ENCODE data around the gene ZNF362.
"Not testable (repeated sequence)": the region's sequence is repeated elsewhere in the genome, so short reads cannot be mapped to it uniquely, and the experiment has no call there.

The ZNF362 gene, protein sequence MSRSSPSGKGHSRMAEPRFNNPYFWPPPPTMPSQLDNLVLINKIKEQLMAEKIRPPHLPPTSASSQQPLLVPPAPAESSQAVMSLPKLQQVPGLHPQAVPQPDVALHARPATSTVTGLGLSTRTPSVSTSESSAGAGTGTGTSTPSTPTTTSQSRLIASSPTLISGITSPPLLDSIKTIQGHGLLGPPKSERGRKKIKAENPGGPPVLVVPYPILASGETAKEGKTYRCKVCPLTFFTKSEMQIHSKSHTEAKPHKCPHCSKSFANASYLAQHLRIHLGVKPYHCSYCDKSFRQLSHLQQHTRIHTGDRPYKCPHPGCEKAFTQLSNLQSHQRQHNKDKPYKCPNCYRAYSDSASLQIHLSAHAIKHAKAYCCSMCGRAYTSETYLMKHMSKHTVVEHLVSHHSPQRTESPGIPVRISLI

DNA sequence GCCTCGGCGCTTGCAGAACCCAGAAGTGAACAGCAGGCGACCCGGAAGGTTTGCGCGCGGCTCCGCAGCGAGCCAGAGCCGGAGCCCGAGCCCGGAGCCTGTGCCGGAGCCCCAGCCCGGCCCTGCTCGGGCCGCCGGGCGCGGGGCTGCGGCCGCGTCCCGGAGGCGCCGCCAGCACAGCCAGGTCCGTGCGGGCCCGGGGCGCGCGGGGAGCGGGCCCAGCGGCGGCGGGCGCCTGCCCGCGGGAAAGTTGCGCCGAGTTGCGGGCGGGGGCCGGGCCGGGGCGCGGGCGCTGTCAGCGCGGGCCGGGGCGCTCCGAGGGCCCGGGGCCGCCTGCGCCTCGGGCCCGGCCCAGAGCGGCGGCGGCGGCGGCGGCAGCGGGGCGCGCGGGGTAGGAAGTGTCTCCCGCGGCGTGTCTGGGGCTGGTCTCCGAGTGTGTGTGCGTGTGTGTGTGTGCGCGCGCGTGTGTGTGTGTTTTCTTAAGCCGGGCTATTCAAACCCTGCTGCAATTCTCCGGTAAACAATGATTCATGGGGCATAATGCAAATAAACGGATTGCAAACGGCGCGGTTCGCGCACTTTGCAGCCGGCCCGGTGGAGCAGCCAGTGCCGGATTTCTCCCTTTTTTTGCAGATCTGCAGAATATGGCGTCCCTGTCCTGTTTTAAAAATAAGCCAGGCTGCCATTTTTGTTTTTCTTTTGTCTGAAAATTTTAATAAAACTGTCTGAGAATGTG is at the start of gene ZNF362:
TSS of gene ZNF362 (plus strand) at position 22 of the 736 bp plus-strand sequence. CDS start 14,083 bp downstream, outside the sequence.
- DNase-seq, result peak in 34 of 56 donors; percentile 2 to 60 (median 28)

DNA sequence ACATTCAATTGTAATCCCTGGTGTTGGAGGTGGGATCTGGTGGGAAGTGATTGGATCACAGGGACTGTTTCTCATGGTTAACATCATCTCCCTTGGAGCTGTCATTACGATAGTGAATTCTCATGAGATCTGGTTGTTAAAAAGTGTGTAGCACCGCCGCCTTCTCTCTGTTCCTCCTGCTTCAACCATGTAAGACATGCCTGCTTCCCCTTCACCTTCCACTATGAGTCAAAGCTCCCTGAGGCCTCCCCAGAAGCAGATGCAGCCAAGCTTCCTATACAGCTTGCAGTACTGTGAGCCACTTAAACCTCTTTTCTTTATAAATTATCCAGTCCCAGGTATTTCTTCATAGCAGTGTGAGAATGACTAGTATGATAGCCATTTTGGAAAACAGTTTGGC is 44.3 kb upstream of the ZNF362 start:
- no peak for DNase-seq

DNA sequence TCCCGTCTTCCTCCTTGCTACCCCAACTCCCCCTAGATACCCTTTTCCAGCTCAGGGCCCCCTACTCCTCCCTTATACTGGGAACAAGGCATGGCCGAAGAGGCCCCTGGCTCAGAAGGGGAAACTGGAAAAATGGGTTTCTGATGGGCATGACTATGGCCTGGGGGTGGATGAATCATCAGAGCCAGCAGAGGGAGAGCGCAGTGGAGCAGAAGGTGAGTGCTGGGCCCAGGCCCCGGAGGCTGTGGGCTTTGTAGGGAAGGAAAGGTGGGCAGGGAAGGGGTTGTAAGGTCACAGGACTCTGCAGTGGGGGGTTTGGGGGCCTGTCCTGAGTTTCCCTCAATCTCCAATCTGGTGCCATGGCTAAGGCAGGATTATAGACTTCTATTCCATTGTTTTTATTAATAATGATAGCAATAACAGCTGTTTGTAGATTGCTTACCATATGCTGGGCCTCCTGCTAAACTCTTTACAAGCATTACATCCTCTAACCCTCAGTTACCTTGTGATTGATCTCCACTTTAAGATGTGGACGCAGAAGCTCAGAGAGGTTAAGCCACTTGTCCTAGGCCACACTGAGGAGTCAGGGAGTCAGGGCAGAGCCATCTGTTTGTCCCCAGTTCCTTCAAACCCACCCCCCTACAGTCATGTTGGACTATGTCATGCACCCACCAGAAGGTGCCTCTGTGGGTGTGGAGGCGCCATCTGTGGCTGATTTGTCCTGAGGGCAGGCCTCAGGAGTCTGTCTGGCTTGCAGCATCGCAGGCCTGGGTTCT is 36.2 kb upstream of the ZNF362 start:
- no peak for DNase-seq

DNA sequence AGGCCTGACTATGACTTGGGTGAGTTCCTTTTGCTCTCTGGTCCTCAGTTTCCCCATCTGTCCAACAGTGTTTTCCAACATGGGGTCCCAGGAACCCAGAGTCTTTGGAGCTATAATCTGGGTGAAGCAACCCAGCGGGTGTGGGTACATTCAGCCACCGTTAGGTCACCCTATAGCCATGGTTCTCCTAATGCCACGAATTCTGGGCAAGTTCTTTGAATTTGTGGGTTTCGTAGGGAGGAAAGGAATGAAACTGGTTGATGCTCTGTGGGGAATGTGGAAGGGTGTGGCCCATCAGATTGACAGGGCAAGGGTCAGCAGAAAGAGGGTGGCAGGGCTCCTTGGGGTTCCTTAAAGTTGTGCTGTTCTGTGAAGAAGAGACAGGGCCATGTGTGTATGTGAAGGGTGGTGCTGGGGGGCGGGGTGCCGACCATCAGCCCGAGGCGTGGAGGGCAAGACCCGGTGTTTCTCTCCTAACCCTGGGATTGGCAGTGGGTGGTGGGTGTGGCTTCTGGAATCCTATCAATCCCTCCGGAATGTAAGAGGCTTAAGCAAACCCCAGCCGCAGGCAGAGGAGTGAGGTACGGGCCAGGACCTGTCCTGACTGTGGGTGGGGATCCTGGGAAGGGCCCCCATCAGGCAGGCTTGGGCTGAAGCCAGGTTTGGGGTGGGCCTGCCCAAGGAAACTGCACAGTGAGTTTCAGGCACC is 35.5 kb upstream of the ZNF362 start:
- DNase-seq, result no peak

DNA sequence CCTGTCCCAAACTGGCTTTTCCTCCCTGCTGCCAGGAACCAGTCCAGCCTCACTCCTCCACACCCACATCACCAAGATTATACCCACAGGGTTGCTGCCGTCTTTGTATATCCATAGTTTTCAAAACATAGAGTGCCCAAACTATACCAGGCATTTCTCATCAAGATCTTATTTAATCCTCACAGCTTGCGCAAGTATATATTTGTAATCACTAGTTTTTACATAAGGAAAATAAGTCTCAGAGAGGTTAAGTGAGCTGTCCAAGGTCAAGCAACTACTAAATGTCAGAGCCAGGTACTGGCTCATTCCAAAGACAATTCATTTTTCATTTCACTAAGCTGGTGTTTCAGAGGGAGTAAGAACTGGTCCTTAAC is 34.9 kb upstream of the ZNF362 start:
- no peak for DNase-seq

- DNase-seq, result no peak
Observed at GRCh38 chr1:33222381-33222780, 33.9 kb upstream of the ZNF362 start.

GRCh38 chr1:33224166-33224707 is 32.1 kb upstream of the ZNF362 start:
- DNase-seq, result no peak

DNA sequence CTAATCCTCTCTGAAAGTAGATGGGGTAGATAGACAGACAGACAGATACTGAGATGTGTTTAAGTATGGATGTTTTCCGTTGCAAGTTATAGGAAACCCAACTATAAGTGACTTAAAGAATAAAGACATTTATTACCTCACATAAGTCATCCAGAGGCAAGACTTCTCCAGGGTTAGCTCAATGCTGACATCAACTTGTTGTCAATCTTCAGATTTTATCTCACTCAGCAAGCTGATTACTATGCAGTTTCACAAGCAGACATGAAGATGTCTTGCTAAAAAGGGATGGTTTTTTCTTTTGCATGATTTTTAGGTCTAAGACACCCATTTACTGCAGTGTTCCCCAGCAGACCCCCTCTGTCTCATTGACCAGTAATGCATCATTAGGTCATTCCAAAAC is 30.7 kb upstream of the ZNF362 start:
- no peak for DNase-seq

GRCh38 chr1:33228935-33229487 is 27.3 kb upstream of the ZNF362 start:
- peak in 2 of 56 donors; percentile 6 to 36 for DNase-seq

GRCh38 chr1:33231166-33231565 is 25.1 kb upstream of the ZNF362 start:
- no peak for DNase-seq

DNA sequence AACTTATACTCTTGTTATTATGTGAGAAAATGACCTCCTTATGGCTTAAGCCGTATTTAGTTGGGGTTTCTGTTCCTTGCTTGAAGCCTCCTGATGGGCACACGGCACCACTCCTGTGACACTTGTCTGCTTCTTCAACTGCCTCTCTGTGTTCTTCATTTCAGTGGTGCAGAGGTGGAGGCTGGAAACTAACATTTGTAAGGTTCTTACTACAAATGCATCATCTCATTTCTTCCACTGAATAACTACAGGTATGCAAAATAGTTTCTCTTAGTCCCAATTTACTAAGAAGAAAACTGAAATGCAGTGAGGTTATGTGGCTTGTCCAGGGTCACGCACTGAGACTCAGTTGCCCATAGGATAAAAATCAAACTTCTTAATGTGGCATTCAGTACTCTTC is 23.6 kb upstream of the ZNF362 start:
- no peak for DNase-seq

DNA sequence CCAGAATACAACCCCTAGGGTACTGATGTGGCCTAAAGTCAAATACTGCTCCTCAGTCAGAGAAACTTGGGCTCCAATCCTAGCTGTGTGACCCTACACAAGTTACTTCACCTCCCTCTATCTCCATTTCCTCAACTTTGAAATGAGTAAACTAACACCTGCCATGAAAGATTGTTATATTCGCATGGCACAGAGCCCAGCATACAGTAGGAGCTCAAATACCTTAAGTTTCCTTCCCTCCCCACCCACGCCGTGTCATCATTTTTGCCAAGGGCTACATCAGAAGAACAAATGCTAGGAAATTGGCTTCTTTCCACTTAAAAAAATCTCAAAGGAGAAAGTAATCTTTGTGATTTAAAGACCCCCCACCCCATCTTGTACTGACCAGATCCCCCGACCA is 22.2 kb upstream of the ZNF362 start:
- DNase-seq, result no peak

- no peak for DNase-seq
Observed at GRCh38 chr1:33234588-33234990, 21.7 kb upstream of the ZNF362 start.

GRCh38 chr1:33235521-33235920 is 20.8 kb upstream of the ZNF362 start:
- DNase-seq, result no peak

- DNase-seq, result no peak
Observed at GRCh38 chr1:33236498-33236897, 19.8 kb upstream of the ZNF362 start.

DNA sequence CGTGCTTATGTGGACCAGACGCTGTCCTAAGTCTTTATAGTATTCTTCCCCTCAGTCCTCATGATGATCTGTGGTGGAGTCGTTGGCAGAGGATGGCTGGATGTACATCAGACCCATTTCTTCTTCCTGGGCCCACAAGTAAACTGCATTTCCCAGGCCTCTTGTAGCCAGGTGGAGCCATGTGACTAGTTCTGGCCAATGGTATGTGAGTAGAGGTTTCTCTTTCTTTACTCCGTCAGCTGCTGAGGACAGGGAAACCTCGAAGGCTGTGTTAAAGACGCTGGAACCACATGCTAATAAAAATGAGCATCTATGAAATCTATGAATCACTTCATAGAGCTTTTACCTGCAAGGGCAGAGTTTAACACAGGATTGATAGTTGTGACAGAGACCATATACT is 18.7 kb upstream of the ZNF362 start:
- DNase-seq, result peak in 2 of 56 donors; percentile 8 to 10

GRCh38 chr1:33238194-33238724 is 18.0 kb upstream of the ZNF362 start:
- not testable (repeated sequence) for DNase-seq

DNA sequence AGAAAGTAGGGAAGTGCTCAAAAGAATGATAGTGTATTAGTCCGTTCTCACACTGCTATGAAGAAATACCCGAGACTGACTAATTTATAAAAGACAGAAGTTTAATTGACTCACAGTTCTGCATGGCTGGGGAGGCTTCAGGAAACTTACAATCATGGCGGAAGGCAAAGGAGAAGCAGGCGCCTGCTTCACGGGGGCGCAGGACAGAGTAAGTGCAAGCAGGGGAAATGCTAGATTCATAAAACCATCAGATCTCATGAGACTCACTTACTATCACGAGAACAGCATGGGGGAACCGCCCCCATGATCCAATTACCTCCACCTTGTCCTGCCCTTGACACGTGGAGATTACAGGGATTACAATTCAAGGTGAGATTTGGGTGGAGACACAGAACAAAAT is 16.9 kb upstream of the ZNF362 start:
- DNase-seq, result not testable (repeated sequence)

DNA sequence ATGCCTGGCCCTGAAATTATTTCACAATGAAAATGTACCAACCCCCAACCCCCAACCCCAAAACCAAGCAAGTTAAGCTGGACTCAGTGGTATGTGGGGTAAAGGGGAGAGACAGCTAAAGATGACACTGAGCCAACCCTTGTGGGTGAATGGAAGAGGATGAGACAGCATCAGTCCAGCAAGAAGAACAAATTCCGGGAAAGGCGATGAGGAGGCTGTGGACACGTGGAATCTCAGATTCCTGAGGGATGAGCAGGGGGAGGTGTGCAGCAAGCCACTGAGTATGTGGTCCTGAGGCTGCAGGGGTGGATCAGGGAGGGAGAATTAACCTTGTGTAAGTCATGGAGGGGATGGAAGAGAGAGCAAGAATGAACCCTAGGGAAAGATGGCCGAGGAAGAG is 14.4 kb upstream of the ZNF362 start:
- DNase-seq, result no peak

DNA sequence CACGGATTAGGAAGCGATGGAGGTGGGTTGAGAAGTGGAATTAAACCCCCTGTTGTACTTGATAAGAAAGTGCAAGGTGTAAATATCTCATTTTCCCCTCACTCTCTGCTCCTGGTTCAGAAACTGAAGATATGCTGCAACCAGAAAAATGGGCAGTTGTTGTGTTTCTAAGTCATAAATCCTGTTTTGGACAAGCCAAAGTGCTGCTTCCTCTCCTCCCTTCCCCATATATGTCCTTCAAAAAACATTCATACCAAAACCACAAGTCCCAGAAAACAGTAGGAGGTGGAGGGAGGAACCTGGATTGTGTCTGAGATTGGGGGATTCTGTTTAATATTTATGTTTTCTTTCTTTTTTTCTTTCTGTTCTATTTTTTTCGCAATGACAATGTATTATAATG is 13.6 kb upstream of the ZNF362 start:
- no peak for DNase-seq
